PC-9 (cell line): ENCODE data around the gene VAT1L.

Experiments
- EZH2 ChIP-seq: fragments of 200-600 bp; sonication (generic); IDR thresholded peaks from 2 replicates; pipeline ENCODE4 v1.8.0; 2017; ENCODE audit warnings: antibody characterized with exemption, low read depth
- TF ChIP-seq, protein P1 (sequence below): fragments of 200-600 bp; sonication (generic); conservative IDR thresholded peaks from 2 replicates; pipeline ENCODE4 v1.6.1; 2017; ENCODE audit warnings: mixed run types, antibody characterized with exemption, mild to moderate bottlenecking, moderate library complexity

DNA sequence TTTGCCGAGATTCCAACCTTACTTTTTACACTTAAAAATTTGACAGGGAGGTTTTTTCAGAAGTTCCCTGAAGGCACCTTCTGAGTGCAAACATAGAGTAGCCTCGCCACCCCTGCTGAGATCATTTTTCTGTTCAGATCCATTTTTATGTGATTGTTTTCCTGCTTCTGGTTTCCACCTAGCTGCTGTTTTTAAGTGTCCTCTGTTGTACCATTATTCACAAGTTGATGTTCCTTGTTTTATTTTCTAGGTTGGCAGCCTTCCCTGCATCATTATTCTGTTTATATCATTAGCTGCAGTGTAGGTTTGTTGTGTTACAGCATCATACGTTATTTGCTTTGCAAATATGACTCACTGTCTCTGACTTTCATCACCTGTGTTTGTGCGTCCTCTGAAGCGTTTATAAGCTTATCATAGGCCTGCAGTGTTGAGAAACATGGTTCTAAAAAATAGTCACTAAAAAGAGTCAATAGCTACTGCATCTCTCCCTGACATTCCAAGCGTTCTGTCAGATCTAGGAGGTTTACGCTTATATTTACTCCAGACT, 117.1 kb downstream of the VAT1L start:
- TF ChIP-seq, protein P1, sequence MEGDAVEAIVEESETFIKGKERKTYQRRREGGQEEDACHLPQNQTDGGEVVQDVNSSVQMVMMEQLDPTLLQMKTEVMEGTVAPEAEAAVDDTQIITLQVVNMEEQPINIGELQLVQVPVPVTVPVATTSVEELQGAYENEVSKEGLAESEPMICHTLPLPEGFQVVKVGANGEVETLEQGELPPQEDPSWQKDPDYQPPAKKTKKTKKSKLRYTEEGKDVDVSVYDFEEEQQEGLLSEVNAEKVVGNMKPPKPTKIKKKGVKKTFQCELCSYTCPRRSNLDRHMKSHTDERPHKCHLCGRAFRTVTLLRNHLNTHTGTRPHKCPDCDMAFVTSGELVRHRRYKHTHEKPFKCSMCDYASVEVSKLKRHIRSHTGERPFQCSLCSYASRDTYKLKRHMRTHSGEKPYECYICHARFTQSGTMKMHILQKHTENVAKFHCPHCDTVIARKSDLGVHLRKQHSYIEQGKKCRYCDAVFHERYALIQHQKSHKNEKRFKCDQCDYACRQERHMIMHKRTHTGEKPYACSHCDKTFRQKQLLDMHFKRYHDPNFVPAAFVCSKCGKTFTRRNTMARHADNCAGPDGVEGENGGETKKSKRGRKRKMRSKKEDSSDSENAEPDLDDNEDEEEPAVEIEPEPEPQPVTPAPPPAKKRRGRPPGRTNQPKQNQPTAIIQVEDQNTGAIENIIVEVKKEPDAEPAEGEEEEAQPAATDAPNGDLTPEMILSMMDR = no peak
- TF ChIP-seq EZH2 = no peak
